Middle frontal gyrus (tissue), 1 donor: ENCODE data around the gene ZNFX1.

Experiments used
- DNase-seq: peaks from one replicate; pipeline ENCODE4 v3.0.0-alpha.2; 2015; ENCODE audit warnings: low spot score; ENCODE audit errors: extremely low spot score

Gene ZNFX1

DNA sequence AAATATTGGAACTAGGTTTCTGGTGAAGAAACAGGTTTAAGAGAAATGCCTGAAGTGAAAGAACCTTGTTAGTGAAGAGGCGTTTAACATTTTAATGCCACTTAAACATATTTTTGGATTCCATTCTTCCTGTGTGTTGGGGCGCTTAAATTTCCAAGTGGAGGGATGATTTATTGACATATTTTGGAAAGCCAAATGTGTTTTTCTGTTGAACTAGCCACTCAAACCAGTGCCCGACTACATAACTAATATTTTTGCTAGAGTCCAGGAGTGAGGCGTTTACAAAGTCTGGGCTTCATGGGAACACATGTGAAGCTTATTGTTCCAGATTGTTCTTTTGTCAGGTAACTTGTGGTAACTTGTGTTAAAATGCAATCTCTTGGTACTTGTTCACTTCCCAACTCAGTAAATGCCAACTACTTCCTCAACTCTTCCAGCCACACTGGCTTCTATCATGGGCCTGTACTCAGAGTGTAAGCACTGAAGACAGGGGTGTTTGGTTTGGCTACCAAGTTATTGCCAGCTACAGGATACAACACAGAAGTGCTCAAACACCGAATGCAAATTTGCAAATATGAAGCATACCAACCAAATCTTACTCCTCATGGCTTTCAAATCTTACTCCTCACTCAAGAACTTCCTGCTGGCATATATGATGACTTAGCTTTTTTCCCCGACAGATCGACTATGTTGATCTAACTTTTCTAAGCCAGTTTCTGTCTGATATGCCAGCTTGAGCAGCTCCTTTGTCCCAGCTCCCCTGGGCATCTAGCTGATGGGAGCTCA is 2.0 kb upstream of the ZNFX1 start:
- no peak for DNase-seq

DNA sequence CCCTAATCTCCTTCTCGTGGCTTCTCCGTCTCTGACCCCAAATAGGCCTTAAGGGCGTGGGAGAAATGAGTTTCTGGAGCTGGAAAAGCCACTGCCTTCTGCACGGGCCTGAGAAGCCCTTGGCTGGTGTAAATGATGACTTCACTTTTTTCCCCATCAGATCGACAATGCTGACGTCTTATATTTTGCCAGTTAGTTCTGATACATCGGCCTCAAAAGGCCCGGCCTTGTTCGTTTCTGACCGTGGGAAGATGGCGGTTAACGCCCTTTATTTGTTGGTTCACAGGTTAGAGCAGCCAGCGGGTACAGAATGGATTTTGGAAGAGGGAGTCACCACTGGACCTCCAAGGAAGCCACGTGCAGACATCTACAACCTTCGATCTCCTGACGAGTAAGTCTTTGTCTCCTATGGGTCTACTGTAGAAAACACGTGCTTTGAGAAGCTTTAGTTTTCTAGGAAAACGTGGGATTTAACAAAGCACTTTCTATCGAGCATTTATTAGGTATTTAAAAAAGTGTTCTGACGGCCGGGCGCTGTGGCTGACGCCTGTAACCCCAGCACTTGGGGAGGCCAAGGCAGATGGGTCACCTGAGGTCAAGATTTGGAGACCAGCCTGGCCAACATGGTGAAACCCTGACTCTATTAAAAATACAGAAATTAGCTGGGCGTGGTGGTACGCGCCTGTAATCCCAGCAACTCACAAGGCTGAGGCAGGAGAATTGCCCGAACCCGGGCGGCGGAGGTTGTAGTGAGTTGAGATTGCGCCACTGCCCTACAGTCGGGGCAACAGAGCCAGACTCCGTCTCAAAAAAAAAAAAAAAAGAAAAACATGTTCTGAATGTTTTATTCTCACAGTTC is 1.2 kb upstream of the ZNFX1 start:
- DNase-seq: no peak

DNA sequence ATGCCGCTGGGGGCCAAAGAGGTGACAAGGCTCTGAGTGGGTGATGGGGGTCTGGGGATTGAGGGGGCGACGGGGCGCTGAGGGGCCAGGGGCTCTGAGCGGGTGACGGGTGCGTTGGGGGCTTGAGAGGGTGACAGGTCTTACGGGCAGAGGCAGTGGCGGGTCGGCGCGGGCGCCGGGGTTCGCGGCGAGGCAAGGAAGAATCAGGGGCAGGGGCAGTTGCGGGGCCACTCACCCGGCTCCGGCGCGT is 146 bp downstream of the ZNFX1 start:
- no peak for DNase-seq

DNA sequence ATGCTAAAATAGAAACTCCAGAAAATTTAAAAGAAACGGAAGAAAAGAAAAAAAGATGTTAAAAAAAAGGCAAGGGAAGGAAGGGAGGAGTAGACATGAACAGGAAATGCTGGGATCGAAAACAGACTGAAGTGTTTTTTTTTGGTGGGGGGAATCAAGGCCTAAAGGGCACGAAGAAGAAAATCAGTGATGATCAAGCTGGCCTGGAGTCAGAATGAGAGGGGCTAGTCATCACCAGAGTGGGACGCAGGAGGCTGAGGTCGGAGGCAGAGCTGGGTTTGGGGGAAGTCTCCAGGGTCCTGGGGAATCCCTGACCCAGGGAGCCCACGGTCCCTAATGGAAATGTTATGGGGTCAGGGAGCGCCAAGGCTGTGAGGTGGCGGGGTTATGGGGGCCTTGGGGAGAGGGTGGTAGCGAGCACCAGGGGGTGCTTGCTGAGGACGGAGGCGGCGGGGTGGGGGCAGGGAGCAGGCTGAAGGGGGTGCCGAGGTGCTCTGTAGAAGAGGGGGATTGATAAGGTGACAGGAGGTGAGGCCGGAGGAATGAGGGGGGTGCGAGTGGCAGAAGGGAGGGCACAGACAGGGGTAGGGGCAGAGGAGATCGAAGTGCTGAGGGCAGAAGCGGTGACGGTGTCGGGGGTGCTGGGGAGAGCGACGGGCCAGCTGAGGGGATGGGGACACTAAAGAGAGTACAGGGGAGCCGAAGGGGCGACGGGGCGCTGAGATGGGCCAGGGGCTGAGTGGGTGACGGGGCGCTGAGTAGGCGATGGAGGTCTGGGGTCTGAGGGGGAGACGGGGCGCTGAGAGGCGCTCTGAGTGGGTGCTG is 684 bp downstream of the ZNFX1 start:
- DNase-seq: no peak

DNA sequence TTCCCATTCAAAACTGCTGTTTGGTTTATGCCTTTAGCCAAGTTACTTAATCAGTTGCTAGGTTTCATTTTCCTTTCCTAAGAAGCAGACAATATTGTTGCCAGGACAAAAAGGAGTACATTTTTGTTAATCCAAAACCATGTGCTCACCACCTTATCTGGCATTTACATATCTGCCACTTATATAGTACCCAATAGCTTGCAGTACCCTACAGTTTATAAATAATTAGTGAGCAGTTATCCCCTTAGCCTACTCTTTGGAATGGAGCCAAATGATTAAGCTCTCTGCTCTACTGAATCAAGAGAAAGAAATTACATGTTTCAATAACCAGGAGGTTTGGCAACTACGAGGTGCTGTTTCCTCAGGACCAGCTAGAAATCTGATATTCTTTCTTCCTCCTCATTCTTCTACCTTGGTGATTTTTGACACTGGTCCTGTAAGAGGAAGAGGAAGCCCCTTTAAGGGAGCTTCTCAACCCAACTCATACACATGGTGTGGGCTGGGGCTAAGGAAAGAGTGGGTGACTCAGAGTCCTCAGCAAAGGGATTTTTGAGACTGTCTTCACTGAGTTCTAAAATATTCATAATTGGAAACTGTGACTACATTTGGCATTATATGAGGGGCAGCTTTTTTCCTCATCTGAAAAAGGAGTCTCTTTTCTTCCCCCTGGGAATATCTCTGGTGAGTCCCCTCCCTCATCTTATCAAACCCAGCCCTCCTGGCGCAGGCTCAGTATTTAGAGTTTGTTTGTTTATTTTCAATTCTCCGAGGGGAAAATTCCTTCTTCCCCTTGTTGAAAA is 1.5 kb downstream of the ZNFX1 start:
- DNase-seq: no peak

DNA sequence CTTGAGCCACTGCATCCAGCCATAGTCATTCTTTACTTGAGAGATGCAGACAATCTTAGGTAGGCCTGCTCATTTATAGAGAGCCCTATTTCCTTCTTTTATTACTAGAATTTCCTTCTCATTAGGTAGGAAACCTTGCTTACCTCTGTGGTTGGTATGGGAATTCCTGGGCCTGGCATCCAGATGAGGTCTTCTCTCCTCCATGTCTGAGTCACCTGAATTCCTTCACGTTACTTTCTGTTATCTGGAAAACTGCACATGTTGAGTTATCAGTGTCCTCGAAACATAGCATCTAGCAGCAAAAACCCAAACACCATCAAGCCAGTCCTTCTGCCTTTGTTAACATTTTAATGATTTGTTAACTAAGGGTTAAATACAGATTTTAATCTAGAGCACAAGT is 2.2 kb downstream of the ZNFX1 start:
- DNase-seq: no peak

DNA sequence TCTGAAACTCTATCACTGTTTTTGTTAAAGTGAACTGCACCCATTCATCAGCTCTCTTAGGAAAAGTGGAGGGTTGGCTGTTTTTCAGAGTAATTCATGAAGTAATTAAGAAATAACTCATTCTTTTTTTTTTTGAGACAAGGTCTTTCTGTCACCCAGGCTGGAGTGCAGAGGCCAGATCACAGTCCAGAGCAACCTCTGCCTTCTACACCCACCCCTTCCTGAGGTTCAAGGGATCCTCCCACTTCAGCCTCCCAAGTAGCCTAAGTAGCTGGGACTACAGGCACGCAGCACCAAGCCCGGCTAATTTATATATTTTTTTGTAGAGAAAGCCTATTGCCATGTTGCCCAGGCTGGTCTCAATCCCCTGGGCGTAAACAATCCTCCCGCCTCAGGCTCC is 2.6 kb downstream of the ZNFX1 start:
- DNase-seq: no peak

DNA sequence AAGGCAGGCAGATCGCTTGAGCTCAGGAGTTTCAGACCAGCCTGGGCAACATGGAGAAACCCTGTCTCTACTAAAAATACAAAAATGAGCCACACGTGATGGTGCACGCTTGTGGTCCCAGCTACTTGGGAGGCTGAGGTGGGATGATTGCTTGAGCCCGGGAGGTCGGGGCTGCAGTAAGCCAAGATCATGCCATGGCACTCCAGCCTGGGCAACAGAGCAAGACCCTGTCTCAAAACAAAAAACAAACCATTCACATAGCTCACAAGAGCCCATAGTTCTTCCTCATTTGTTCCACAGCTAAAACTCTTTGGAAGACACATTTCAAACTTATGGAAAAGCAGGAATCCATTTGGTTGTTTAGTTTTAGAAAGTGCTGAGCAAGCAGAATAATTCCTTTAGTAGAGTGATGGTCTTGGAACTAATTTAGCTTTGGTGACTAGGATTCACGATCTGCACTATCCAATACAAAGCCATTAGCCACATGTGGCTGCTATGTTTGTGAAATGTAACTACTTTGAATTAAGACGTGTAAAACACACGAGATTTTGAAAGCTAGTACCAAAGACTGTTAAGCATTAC is 4.1 kb downstream of the ZNFX1 start:
- no peak for DNase-seq

DNA sequence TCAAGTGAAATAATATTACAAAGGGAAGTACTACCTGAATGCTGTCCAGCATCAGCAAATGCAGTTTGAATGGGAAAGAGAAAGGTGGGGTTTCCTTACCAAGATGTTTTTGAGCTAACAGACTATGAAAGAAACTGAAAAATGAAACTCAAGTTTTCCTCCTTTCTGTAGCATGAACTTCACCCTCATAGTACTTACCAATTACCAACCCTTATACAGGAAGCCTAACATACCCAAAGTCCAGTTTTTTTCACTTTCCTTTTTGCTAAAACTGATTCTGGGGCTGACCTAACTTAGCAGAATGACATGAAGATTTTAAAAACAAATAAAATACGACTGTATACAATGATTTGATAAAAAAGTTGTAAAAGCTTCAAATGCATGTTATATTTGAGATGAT is 5.2 kb downstream of the ZNFX1 start:
- no peak for DNase-seq

DNA sequence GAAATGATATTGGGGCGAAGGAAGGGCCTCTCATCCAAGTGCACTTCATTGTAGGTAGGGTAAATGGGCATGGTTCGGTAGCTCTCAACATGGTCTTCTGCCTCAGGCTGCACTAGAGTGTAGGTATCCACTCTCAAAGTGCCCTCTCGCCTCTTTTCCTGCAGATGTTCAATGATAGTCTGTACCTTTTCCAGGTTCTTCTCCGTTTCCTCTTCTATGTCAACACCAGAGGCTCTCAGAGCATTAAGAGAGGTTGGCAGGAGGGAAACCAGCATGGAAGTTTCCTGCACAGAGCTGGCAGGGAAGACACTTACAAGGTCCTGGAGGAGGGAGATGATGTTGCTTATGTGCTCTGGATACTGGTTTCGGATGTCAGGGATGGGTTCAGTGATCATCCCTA is 7.1 kb downstream of the ZNFX1 start:
- no peak for DNase-seq

DNA sequence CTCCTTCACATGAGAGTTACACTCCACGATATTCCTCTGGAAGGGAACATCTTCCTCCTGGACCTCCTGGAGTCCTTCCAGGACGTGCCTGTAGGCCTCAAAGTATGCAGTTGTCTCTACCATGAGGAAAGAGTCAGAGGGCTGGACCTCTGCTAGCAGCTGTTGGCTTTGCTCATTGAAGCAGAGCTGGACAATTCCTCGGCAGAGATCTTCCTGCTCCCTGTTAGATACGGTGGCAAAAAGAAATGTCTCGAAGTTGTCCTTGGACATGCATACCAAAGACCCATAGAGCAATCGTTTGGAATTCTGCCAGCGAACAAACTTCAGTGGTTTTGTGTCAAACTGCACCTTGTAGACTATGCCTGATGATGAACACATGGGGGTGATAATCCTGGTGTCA is 7.7 kb downstream of the ZNFX1 start:
- no peak for DNase-seq

DNA sequence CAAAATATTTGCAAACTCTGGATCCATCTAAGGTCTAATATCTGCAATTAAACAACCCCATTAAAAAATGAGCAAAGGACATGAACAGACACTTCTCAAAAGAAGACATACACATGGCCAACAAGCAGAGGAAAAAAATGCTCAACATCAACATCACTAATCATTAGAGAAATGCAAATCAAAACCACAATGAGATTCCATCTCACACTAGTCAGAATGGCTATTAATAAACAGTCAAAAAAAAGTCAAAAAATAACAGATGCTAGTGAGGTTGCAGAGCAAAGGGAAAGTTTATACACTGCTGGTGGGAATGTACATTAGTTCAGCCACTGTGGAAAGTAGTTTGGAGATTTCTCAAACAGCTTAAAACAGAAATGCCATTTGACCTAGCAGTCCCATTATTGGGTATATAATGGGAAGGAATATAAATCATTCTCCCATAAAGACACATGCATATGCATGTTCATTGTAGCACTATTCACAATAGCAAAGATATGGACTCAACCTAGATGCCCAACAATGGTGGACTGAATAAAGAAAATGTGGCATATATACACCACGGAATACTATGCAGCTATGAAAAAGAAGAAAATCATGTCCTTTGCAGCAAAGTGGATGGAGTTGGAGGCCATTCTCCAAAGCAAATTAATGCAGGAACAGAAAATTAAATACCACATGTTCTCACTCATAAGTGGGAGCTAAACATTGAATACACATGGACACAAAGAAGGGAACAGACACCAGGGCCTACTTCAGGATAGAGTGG is 9.1 kb downstream of the ZNFX1 start:
- no peak for DNase-seq

DNA sequence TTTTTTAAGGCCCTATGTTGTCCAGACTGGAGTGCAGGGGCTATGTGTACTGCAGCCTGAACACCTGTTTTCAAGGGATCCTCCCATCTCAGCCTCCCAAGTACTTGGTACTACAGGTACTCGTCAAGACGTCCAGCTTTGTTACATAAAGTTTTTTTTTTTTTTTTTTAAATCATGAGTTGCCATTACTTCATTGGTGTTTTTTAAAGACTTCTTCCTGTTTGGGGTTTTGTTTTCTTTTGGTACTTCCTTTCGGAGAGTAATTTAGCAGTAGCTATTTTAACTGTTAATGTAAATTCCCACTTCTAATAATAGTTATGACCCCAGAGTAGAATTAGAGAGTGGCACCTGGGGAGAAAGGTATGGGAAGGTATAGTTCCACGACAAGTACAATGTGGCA is 10.5 kb downstream of the ZNFX1 start:
- DNase-seq: no peak

DNA sequence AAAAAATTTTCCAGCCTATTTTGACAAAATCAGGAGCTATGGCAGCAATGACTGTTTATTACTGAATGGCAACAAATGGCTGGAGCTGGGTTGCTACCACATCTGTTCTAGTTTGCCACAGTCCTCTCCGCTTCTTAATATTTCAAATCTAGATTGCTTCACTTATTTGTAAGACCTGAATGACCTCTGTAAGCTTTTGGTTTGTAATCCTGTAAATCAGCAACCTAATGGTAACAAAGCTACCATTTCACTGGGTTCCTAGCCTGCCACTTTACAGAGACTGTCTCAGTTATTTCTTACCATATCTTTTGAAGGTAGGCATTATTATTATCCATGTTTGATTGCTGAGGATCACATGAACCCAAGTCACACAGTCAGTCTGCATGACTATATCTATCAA is 15.4 kb downstream of the ZNFX1 start:
- DNase-seq: no peak

DNA sequence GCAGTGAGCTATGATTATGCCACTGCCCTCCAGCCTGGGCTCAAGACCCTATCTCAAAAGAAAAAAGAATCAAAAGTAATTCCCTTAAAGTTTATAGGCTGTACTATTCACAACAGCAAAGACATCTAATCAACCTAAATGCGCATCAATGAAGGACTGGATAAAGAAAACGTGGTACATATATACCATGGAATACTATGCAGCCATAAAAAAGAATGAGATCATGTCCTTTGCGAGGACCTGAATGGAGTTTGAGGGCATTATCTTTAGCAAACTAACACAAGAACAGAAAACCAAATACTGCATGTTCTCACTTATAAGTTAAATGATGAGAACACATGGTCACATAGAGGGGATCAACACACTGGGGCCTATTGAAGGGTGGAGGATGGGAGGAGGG is 16.7 kb downstream of the ZNFX1 start:
- no peak for DNase-seq

DNA sequence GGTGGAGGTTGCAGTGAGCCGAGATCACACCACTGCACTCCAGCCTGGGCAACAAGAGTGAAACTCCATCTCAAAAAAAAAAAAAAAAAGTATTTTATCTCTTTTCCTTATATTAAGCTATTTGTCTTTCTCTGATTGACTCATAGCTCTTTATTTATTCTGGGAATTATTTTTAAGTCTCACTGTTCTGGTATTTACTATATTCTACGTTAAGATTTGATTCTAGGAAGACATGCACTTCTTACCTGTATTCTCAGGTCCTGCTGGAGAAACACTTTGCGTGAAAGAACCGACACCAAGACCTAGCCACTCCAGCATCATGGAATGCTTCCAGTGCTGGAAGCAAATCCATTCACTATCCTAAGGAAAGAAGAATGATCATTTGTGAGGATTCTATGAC is 17.6 kb downstream of the ZNFX1 start:
- no peak for DNase-seq

DNA sequence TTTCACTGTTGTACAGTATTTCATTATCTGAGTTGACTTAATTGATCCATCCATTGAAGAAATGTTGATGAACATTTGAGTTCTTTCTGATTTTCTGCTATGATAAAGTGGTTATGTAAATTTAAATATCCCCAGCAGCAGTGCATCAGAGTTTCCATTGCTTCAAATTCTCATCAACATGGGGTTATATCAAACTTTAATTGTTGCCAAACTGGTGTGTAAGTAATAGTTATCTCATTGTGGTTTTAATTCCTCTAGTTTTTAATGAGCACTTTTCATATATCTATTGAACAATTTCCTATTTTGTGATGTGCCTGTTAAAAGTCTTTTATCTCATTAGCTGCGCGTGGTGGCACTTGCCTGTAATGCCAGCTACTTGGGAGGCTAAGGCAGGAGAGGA is 18.1 kb downstream of the ZNFX1 start:
- no peak for DNase-seq

DNA sequence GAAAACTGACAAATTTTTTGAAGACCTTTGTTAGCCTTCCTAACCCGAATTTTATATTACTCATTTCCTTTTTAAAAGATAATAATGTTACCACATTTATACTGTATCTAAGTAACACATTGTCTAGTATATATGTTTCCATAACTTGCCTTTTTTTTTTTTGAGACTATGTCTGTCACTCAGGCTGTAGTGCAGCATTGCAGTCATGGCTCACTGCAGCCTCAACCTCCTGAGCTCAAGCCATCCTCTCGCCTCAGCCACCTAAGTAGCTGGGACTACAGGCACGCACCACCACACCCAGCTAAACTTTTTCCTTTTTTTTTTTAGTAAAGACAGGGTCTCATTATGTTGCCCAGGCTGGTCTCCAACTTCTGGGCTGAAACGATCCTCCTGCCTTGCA is 18.6 kb downstream of the ZNFX1 start:
- no peak for DNase-seq

DNA sequence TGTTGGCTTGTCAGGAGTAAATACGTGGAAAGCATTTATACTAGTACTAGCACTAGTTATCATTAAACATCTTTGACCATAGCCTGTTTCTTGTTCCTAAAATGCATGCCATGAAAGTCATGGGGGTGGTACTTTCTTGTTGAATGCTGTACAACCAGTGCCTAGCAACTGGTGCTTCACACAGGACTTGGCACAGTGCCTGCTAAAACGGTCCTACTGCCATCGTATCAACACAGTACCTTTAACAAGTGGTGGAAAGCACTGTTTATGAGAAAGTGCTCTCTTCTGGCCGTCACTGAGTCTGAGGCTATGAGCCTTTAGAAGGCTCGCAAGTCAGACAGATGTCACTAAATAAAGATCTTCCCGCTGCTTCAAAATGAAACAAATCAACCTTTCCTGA is 21.6 kb downstream of the ZNFX1 start:
- DNase-seq: no peak
